SJCRH30 (cell line): ENCODE measurements around the gene MEGF6. TPM values are rescaled to one million over a fixed set of nuclear protein-coding genes. Genes with fewer than 3 reads are reported as not detected.

Experiments
- DNase-seq, 2 experiments: peaks; one replicate each; pipeline ENCODE4 v3.0.0-alpha.2; 2015 to 2020
- H3K27ac ChIP-seq: fragments of 250-450 bp; sonication (Bioruptor Pico); 2 replicates; pipeline ENCODE4 v1.5.1; 2020; ENCODE audit warnings: mild to moderate bottlenecking, moderate library complexity
- H3K27me3 ChIP-seq: fragments of 250-450 bp; sonication (Bioruptor Pico); 2 replicates; pipeline ENCODE4 v1.5.1; 2020; ENCODE audit warnings: mild to moderate bottlenecking, moderate library complexity
- H3K36me3 ChIP-seq: fragments of 250-450 bp; sonication (Bioruptor Pico); 2 replicates; pipeline ENCODE4 v1.5.1; 2020; ENCODE audit warnings: mild to moderate bottlenecking, moderate library complexity
- H3K4me1 ChIP-seq: fragments of 250-450 bp; sonication (Bioruptor Pico); 2 replicates; pipeline ENCODE4 v1.5.1; 2020; ENCODE audit warnings: mild to moderate bottlenecking, moderate library complexity
- H3K4me3 ChIP-seq: fragments of 250-450 bp; sonication (Bioruptor Pico); 2 replicates; pipeline ENCODE4 v1.5.1; 2020; ENCODE audit warnings: mild to moderate bottlenecking, moderate library complexity
- H3K9me3 ChIP-seq: fragments of 250-450 bp; sonication (Bioruptor Pico); replicated peaks from 2 replicates; pipeline ENCODE4 v1.5.1; 2020; ENCODE audit warnings: mild to moderate bottlenecking, moderate library complexity
- total RNA-seq: library from RNA; depleted of rRNA; stranded (reverse); fragments of >200 nt; shearing (Covaris generic); gene quantifications from 2 replicates; pipeline ENCODE4 v1.2.3, GENCODE V29; 2014

Gene MEGF6
- total RNA-seq, 1 experiment from 2014 or later: not detected

DNA sequence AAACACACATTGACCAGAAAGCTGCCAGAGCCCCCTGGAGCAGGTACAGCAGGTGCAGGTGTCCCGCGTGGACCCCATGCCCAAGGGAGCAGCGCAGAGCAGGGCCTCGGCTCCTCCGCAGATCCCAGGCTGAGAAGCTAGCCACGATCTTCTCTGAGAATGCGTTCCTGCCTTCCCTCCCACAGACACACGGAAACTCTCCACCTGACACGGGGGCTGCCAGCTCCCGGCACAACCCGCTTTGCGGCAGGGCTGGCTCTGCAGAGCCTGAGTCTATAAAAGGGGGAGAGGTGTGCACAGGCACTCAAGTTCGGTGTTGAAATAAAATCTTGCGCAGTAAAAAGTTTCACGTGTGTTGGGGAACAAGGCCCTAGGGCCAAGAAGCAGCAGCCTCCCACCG lies 9.6 kb downstream of the MEGF6 start:
- peaks cover 8% of the 10 kb centered on the region for H3K4me1 ChIP-seq
- H3K27me3 ChIP-seq: peaks cover 61% of the 10 kb centered on the region

DNA sequence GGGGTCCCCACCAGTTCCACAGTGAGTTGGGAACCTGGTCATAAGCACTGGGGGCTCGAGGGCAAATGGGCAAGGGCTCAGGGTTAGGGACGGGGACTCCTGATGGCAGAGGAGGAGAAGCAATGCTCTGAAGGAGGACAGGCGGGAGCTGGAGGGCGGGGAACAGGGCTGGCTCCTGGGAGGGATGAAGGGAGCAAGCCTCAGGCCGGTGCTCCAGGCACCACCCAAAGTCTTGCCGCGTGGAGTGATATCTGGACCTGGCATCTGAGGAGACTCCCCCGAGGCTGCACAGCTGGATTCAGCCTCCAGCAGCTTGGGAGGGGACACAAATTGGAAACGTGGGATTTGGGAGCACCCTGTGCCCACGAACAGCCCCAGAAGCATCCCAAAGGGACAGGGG lies 11.0 kb downstream of the MEGF6 start:
- Histone ChIP-seq H3K4me1 (peaks cover 8% of the 10 kb centered on the region), H3K27me3 (peaks cover 70% of the 10 kb centered on the region), H3K36me3 (no peaks in the 10 kb centered on the region), H3K27ac (no peak overlapping the region), H3K9me3 (no peaks in the 10 kb centered on the region; the same call in 1 of the 2 replicates), H3K4me3 (no peak overlapping the region)
- no peak for DNase-seq

More for the DNA sequence above, 9.6 kb downstream of the MEGF6 start:
- no peaks in the 10 kb centered on the region for H3K36me3 ChIP-seq
- H3K27ac ChIP-seq: no peak overlapping the region
- DNase-seq: no peak
- no peak overlapping the region for H3K4me3 ChIP-seq
- no peaks in the 10 kb centered on the region; the same call in 1 of the 2 replicates for H3K9me3 ChIP-seq

DNA sequence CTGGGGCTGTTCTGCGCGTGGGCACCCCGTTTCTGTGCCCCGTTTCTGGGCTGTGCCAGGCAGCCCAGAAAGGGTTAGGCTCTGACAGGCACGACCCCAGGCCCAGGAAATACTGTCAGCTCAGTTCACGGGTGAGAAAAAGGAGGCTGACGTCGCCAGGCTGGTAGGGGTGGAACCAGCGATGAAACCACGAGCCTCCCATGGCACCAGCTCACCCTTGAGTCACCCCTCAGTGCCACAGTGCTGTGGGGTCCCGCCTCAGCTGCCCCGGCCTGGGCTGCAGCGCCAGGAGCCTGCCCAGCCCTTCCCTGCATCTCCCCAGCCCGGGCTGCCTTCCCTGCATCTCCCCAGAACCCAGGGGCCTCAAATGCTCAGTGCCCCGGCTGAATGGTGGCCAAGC lies 11.5 kb downstream of the MEGF6 start:
- DNase-seq: no peak
- no peaks in the 10 kb centered on the region for H3K9me3 ChIP-seq
- H3K36me3 ChIP-seq: no peaks in the 10 kb centered on the region
- no peak overlapping the region for H3K27ac ChIP-seq
- H3K4me1 ChIP-seq: peaks cover 8% of the 10 kb centered on the region
- peaks cover 75% of the 10 kb centered on the region for H3K27me3 ChIP-seq
- no peak overlapping the region for H3K4me3 ChIP-seq

DNA sequence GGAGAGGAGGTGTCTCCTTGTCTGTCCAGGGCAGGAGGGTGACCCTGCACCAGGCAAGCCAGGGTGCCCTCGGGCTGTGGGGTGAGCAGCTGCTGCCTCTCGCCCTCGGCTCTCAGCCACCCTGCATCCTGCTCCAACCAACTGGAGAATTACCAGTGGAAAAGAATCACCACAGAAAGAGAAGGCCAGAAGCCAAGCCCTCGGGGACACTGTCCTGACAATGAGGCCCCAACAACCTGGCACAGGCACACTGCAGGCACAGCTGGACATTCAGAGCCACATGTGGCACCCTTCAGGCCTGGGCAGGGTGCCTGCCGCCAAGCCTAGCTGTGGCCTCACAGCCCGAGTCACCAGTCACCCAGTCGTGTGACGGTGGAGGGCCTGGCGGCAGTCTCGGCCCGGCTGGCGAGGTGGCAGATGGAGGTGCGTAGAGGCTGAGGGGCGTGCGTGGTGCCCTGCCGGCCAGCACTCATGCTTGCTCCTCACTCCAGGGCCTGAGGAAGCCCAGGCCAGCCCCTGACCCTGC lies 12.0 kb downstream of the MEGF6 start:
- peak in 1 of 2 experiments; percentile 38 for DNase-seq
- peaks cover 8% of the 10 kb centered on the region for H3K4me1 ChIP-seq
- H3K9me3 ChIP-seq: no peaks in the 10 kb centered on the region
- H3K36me3 ChIP-seq: no peaks in the 10 kb centered on the region
- H3K27ac ChIP-seq: no peak overlapping the region
- no peak overlapping the region for H3K4me3 ChIP-seq
- peaks cover 79% of the 10 kb centered on the region for H3K27me3 ChIP-seq

DNA sequence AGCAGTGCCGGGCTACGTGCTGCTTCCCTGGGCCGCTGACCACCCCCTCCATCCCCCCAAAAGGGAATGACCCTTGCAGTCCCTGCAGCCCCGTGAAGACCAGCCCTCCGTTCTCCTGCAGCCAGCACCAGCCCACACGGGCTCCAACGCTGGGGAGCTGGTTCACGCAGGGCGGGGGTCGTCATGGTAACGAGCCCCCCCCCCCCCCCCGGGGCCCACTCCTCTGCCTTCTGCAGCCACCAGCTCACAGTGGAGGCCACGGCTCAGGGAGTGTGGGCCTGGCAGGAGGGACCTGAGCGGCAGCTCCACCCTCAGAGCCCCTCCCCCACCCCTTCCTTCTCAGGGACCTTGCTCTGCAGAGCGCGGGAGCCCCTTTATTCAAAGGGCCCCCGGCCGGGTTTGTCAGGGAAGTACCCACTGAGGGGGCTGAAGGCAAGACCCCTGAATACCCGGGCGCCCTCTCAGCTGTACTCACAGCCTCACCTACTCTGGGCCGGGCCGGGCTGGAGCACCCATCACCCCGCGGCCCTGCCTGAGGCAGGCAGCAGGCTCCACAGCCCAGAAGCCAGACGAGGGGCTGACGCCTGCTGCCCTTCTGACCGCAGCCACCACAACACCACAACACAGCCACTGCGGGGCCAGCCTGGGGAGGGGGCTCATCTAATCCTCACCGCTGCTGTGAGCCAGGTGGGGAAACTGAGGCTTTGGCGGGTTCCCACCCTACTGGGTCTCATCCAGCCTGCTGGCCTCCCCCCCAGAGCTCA lies 12.6 kb downstream of the MEGF6 start:
- H3K4me1 ChIP-seq: peaks cover 8% of the 10 kb centered on the region
- no peak for DNase-seq
- H3K4me3 ChIP-seq: no peak overlapping the region
- no peak overlapping the region for H3K27ac ChIP-seq
- peaks cover 85% of the 10 kb centered on the region for H3K27me3 ChIP-seq
- H3K36me3 ChIP-seq: no peaks in the 10 kb centered on the region
- H3K9me3 ChIP-seq: no peaks in the 10 kb centered on the region

DNA sequence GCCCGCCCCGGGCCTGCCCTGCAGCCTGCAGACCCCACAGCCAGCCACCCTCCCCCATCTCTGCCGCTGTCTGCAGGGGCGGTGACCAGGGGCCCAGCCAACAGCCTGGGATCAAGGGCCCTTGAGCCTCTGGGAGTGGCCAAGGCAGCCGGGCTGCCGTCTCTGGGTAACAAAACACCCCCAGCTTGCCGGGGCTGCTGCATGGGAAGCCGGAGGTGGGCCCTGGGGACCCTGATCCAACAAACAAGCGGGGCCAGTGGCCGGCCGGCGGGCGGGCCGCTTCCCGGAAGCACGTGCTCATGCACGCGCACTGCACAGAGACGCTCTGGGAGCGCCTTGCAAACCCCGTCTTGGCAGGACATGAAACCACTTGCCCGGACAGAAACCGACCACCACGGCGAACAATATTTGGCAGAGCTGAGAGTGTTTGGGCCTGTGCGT lies 13.2 kb downstream of the MEGF6 start:
- no peak for DNase-seq
- Histone ChIP-seq H3K4me1 (peaks cover 8% of the 10 kb centered on the region), H3K4me3 (no peak overlapping the region), H3K27ac (no peak overlapping the region), H3K27me3 (peaks cover 81% of the 10 kb centered on the region), H3K9me3 (no peaks in the 10 kb centered on the region), H3K36me3 (no peaks in the 10 kb centered on the region)

DNA sequence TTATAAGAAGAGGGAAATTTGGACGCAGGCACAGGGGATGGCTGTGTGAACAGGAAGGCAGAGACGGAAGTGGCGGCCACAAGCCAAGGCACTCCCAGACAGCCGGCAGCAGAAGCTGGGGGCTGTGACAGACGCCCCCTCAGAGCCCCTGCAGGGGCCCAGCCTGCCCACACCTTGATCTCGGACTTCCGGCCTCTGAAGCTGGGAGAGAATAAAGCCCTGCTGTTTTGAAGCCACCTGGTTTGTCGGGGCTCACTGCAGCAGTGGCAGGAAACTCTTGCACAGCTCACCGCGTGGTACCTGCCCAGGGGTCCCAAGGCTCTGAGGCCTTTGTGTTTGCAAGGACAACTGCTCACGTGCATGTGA lies 13.7 kb downstream of the MEGF6 start:
- H3K9me3 ChIP-seq: no peaks in the 10 kb centered on the region
- peaks cover 8% of the 10 kb centered on the region for H3K4me1 ChIP-seq
- no peak overlapping the region for H3K4me3 ChIP-seq
- no peak overlapping the region for H3K27ac ChIP-seq
- H3K36me3 ChIP-seq: no peaks in the 10 kb centered on the region
- peaks cover 79% of the 10 kb centered on the region for H3K27me3 ChIP-seq
- DNase-seq: no peak

DNA sequence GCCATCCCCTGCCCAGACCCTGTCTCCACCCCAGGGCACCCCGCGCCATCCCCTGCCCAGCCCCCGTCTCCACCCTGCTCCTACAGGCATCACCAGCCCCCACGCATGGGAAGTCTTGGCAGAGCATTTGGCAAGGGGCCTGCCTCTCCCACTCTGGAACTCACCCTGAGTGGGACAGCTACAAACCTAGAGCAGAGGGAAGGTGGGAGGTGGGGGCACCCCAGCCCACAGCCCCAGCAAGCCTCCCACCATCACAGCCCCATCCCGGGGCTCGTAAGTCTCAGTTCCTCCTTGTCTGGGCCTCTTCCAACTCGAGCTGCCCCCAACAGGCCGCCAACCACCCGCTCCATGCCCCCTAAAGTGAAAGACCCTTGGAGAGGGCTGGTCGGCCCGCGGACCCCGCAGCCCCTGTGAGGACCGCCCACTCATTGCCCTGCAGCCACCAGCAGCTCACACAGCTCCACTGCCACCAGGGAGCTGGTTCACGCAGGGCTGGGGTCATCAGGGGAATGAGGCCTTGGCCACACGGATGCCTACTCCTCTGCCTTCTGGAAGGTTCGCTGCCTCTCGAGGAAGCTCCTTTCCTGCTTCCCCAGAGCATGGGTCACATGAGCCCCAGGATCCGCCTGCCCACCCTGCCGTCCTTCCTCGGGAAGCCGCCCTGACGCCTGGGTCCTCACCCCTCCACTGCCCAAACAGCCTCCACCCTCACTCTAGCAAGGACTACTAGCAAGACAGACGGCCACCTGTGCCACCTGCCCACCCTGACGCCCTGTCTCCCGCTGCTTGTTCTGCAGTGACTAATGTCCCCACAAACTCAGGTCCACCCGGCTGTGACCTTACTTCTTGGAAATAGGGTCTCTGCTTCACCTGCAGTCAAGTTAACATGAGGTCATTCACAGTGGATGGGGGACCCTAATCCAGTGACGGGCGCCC lies 14.4 kb downstream of the MEGF6 start:
- H3K4me3 ChIP-seq: no peak overlapping the region
- H3K27ac ChIP-seq: no peak overlapping the region
- no peak for DNase-seq
- H3K36me3 ChIP-seq: no peaks in the 10 kb centered on the region
- peaks cover 81% of the 10 kb centered on the region for H3K27me3 ChIP-seq
- no peaks in the 10 kb centered on the region for H3K9me3 ChIP-seq
- H3K4me1 ChIP-seq: peaks cover 8% of the 10 kb centered on the region

DNA sequence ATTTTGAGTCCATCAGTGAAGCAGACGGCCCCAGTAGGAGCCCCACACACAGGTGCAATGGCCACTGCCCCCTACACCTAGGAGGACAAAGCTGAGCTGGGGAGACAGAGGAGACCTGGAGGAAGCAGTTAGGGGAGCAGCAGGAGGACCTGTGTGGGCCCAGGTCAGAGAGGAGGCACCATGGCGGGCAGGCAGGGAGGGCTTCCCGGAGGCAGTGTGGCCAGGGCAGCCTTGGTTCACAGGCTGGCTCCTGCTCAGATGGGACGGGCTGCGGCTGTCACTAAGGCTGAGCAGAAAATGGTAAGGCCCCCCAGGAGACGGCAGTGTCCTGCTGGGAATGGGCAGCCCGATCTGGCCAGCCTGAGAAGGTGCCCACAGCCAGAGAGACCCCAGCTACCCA lies 15.4 kb downstream of the MEGF6 start:
- no peak overlapping the region for H3K27ac ChIP-seq
- peaks cover 8% of the 10 kb centered on the region for H3K4me1 ChIP-seq
- no peak for DNase-seq
- H3K9me3 ChIP-seq: no peaks in the 10 kb centered on the region
- H3K27me3 ChIP-seq: peaks cover 77% of the 10 kb centered on the region
- H3K36me3 ChIP-seq: no peaks in the 10 kb centered on the region
- no peak overlapping the region for H3K4me3 ChIP-seq

DNA sequence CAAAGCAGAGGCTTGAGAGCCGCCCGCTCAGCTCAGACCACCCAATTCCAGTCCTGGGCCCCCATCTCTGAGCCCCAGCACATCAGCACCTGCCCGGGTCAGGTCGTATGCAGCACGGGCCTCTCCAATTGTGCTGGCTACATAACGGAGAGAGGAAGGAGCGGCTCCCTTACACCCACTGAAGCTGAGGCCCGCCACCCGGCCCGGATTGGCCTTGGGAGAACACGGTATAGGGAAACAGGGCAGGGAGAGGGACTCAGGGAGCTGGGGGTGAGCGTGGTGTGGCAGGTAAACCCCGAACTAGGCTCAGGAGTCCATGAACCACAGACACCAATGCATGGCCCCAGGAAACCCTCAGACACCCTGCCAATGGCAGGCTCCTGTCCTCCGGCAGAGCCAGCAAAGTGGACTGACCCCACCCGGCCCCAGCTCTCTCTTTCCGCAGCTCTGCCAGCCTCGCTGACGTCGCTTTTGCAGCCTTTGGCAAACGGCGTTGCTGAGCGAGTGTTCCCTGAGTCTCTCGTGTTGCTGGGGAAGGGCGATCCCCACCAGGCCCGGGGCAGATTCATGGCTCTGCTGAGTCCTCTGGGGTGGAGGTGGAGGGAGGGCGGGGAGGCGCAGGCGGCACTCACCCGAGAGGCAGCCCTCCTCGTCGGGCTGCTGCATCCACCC lies 16.5 kb downstream of the MEGF6 start:
- H3K4me1 ChIP-seq: peaks cover 8% of the 10 kb centered on the region
- H3K27me3 ChIP-seq: peaks cover 77% of the 10 kb centered on the region

DNA sequence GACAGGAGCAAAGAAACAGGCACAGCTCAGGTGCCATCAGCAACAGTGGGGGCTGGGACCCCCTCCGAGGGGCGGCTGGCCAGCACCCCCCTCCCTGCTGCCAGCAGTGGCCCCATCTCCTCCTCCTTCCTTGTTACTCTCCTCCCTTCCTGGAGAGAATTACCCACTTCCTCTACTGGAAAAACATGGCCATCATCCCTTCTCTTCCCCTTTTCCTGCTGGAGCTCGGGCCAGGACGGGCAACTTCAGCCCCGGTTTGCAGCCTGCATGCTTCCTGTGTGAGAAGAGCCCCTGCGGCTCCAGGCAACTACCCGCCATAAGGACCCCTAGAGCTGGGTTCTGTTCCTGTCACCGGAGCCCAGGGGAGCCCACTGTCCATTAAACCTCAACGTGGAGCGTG lies 17.6 kb downstream of the MEGF6 start:
- DNase-seq: no peak
- H3K4me1 ChIP-seq: peaks cover 2% of the 10 kb centered on the region; the same call in 1 of the 2 replicates
- no peaks in the 10 kb centered on the region for H3K36me3 ChIP-seq
- no peak overlapping the region for H3K27ac ChIP-seq
- no peaks in the 10 kb centered on the region for H3K9me3 ChIP-seq
- H3K4me3 ChIP-seq: no peak overlapping the region
- peaks cover 73% of the 10 kb centered on the region for H3K27me3 ChIP-seq

More for the DNA sequence above, 16.5 kb downstream of the MEGF6 start:
- H3K4me3 ChIP-seq: no peak overlapping the region
- no peak overlapping the region for H3K27ac ChIP-seq
- no peak for DNase-seq
- H3K36me3 ChIP-seq: no peaks in the 10 kb centered on the region
- H3K9me3 ChIP-seq: no peaks in the 10 kb centered on the region

DNA sequence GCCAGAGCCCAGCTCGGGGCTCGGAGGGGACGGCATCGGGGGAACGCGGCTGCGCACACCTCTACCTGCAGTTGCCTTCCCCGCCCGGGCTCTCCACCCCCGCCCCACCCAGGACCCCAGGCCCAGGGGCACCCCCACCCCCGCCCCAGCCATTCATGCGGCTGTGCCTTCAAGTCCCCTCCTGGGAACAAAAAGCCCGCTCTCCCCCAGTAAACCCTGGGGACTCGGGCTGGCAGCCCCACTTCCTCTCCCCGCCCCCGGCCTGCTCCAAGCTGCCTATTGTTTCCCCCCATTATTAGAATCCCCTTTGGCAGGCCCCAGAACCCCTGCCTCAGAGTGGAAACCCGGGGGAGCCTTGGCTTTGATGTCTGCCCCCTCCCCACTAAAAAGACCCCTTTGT lies 18.0 kb downstream of the MEGF6 start:
- DNase-seq: no peak
- H3K27me3 ChIP-seq: peaks cover 73% of the 10 kb centered on the region
- no peak overlapping the region for H3K27ac ChIP-seq
- no peaks in the 10 kb centered on the region for H3K9me3 ChIP-seq
- no peak overlapping the region for H3K4me3 ChIP-seq
- H3K4me1 ChIP-seq: no peaks in the 10 kb centered on the region; the same call in 1 of the 2 replicates
- no peaks in the 10 kb centered on the region for H3K36me3 ChIP-seq

DNA sequence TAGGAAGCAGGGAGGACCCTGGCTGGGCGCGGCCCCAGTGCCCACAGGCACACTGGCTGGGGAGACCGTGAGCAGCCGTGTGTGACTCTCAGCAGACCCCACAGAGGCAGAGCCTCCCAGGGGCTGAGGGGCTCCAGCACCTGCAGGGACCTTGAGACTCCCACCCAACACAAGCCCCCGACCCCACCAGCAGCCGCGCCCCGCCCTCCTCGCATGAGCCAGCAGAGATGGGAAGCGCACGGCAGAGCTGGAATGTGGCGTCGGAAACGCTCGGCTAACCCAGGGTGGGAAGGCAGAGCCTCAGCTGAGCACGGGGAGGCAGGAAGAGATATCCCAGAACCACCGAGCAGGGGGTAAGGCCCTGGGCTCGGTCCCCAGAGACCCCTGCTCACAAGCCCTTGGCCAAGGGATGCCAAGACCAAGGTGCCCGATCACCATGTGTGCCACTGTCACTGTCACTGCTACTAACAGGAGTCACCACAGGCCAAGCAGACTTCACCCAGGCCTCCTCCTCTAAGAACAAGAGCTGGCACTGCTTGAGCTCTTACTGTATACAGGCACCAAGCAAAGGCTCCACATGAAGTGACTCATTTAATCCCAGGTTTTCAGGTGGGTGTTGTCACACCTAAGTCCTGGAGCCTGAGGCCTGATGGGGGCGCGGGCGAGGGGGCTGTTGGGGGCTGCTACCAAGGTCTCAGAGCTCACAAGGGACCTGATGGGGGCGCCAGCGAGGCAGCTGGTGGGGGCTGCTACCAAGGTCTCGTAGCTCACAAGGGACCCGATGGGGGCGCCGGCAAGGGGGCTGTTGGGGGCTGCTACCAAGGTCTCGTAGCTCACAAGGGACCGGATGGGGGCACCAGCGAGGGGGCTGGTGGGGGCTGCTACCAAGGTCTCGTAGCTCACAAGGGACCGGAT lies 20.1 kb downstream of the MEGF6 start:
- Histone ChIP-seq H3K9me3 (no peaks in the 10 kb centered on the region), H3K4me1 (no peaks in the 10 kb centered on the region), H3K27ac (no peak overlapping the region), H3K27me3 (peaks cover 59% of the 10 kb centered on the region), H3K36me3 (no peaks in the 10 kb centered on the region), H3K4me3 (no peak overlapping the region)
- DNase-seq: no peak
